H1 (cell line): ENCODE measurements around the gene POLG. TPM values are rescaled to one million over a fixed set of nuclear protein-coding genes. Genes with fewer than 3 reads are reported as not detected.

ENCODE experiments used
- CTCF ChIA-PET: fragments of 300-600 bp; sonication (Branson Sonifier 250); formaldehyde crosslinking; loops from one replicate; lab custom pipeline; 2021; ENCODE audit not compliant: partially characterized antibody; lab: Charles Lee
- POLR2A ChIA-PET: fragments of 300-600 bp; sonication (Branson Sonifier 250); formaldehyde crosslinking; loops from one replicate; lab custom pipeline; 2021; ENCODE audit warnings: inconsistent platforms; ENCODE audit not compliant: partially characterized antibody; lab: Charles Lee
- DNase-seq, 2 experiments: peaks; one replicate each; pipeline versions ENCODE4 v3.0.0 to v3.0.0-alpha.2; 2010 to 2022; ENCODE audit warnings: low spot score in 2 of 2, low read depth in 1 of 2, mixed read lengths in 1 of 2
- FAIRE-seq: peaks from 2 replicates; lab custom pipeline; 2011; peaks lifted over from hg19 to GRCh38; lab: Jason Lieb, UNC
- H2AFZ ChIP-seq: 2 replicates; pipeline ENCODE4 v1.8.1; 2012; ENCODE audit warnings: low read length, inconsistent platforms
- H2AK5ac ChIP-seq: 2 replicates; pipeline ENCODE4 v1.6.1; 2013; ENCODE audit warnings: low read depth, low read length
- H2BK120ac ChIP-seq: replicated peaks from 2 replicates; pipeline ENCODE3; 2013; ENCODE audit warnings: low read depth, low read length, inconsistent platforms
- H2BK12ac ChIP-seq: 2 replicates; pipeline ENCODE4 v1.6.1; 2013; ENCODE audit warnings: low read depth, low read length
- H2BK15ac ChIP-seq: 2 replicates; pipeline ENCODE4 v1.6.1; 2013; ENCODE audit warnings: low read length
- H2BK20ac ChIP-seq: 2 replicates; pipeline ENCODE4 v1.6.1; 2013; ENCODE audit warnings: low read length
- H2BK5ac ChIP-seq: 2 replicates; pipeline ENCODE4 v1.6.1; 2013; ENCODE audit warnings: low read depth, low read length
- H3K14ac ChIP-seq: 2 replicates; pipeline ENCODE4 v1.6.1; 2013; ENCODE audit warnings: inconsistent platforms; ENCODE audit not compliant: insufficient read length
- H3K18ac ChIP-seq: 2 replicates; pipeline ENCODE4 v1.6.1; 2013; ENCODE audit warnings: low read length; ENCODE audit errors: extremely low read depth
- H3K23ac ChIP-seq: 2 replicates; pipeline ENCODE4 v1.6.1; 2013; ENCODE audit warnings: inconsistent platforms; ENCODE audit not compliant: insufficient read length
- H3K23me2 ChIP-seq: 2 replicates; pipeline ENCODE4 v1.6.1; 2013; ENCODE audit warnings: low read depth, low read length
- H3K27ac ChIP-seq: 2 replicates; pipeline ENCODE4 v1.6.1; 2011; ENCODE audit warnings: low read depth, low read length, inconsistent platforms
- H3K27me3 ChIP-seq, 4 experiments: replicated peaks in 1 of 4; 1 replicate in 1 of 4; 2 replicates in 3 of 4; pipeline versions ENCODE4 v1.6.1 to v1.8.1; 2011 to 2013; ENCODE audit warnings: low read length in 3 of 4, mild to moderate bottlenecking in 3 of 4, inconsistent platforms in 2 of 4, mixed read lengths in 2 of 4, moderate library complexity in 1 of 4; ENCODE audit not compliant: control insufficient read depth in 3 of 4, insufficient read depth in 3 of 4; ENCODE audit errors: extremely low read depth in 1 of 4
- H3K36me3 ChIP-seq, 4 experiments: 2 replicates each; pipeline versions ENCODE4 v1.6.1 to v1.8.1; 2011 to 2013; ENCODE audit warnings: mild to moderate bottlenecking in 4 of 4, low read length in 3 of 4, moderate library complexity in 2 of 4, control low read depth in 1 of 4, inconsistent platforms in 1 of 4; ENCODE audit not compliant: insufficient read depth in 4 of 4, control insufficient read depth in 2 of 4
- H3K4ac ChIP-seq: replicated peaks from 2 replicates; pipeline ENCODE3; 2013; ENCODE audit warnings: low read length, low read depth, mixed read lengths, inconsistent platforms; ENCODE audit not compliant: insufficient read length
- H3K4me1 ChIP-seq, 4 experiments: replicated peaks in 1 of 4; 1 replicate in 1 of 4; 2 replicates in 3 of 4; pipeline versions ENCODE4 v1.6.1 to v1.8.1; 2011 to 2013; ENCODE audit warnings: low read length in 3 of 4, inconsistent platforms in 2 of 4, mixed read lengths in 1 of 4; ENCODE audit not compliant: insufficient read depth in 4 of 4, control insufficient read depth in 3 of 4
- H3K4me2 ChIP-seq, 2 experiments: 2 replicates each; pipeline versions ENCODE4 v1.6.1 to v1.8.1; 2011 to 2013; ENCODE audit warnings: low read depth in 2 of 2, low read length in 2 of 2, control low read depth in 1 of 2, inconsistent platforms in 1 of 2, mild to moderate bottlenecking in 1 of 2; ENCODE audit not compliant: insufficient read depth in 1 of 2
- H3K4me3 ChIP-seq, 4 experiments: fragments of 200-600, 300-600 bp in 1 of 4; sonication (generic), shearing (Covaris generic), sonication (Bioruptor Twin) in 1 of 4; 2 replicates each; pipeline versions ENCODE4 v1.5.1 to v1.8.1; 2011 to 2016; ENCODE audit warnings: low read length in 4 of 4, low read depth in 3 of 4, control low read depth in 2 of 4, inconsistent platforms in 2 of 4, mild to moderate bottlenecking in 2 of 4, mixed read lengths in 1 of 4, moderate library complexity in 1 of 4; ENCODE audit not compliant: insufficient read depth in 2 of 4; ENCODE audit errors: extremely low read depth in 1 of 4
- H3K56ac ChIP-seq: replicated peaks from 2 replicates; pipeline ENCODE3; 2013; ENCODE audit warnings: low read depth, mild to moderate bottlenecking, mixed read lengths, low read length, inconsistent platforms; ENCODE audit not compliant: insufficient read length
- H3K79me1 ChIP-seq: 2 replicates; pipeline ENCODE4 v1.6.1; 2013; ENCODE audit warnings: low read depth, low read length, control low read depth
- H3K79me2 ChIP-seq, 2 experiments: 2 replicates each; pipeline versions ENCODE4 v1.6.1 to v1.8.1; 2012 to 2013; ENCODE audit warnings: low read length in 2 of 2, mild to moderate bottlenecking in 2 of 2, inconsistent platforms in 1 of 2; ENCODE audit not compliant: insufficient read depth in 2 of 2, control insufficient read depth in 1 of 2
- H3K9ac ChIP-seq, 4 experiments: replicated peaks in 1 of 4; 1 replicate in 1 of 4; 2 replicates in 3 of 4; pipeline versions ENCODE4 v1.6.1 to v1.8.1; 2011 to 2013; ENCODE audit warnings: low read depth in 3 of 4, low read length in 3 of 4, control low read depth in 2 of 4, mild to moderate bottlenecking in 2 of 4, moderate library complexity in 2 of 4, inconsistent platforms in 1 of 4; ENCODE audit errors: extremely low read depth in 1 of 4
- H3K9me3 ChIP-seq, 2 experiments: 2 replicates each; pipeline versions ENCODE4 v1.6.1 to v1.8.1; 2012 to 2013; ENCODE audit warnings: mild to moderate bottlenecking in 2 of 2, moderate library complexity in 2 of 2, control low read depth in 1 of 2, inconsistent platforms in 1 of 2, low read depth in 1 of 2, low read length in 1 of 2, mixed read lengths in 1 of 2; ENCODE audit not compliant: insufficient read depth in 2 of 2
- H4K20me1 ChIP-seq, 2 experiments: replicated peaks in 1 of 2; 2 replicates each; pipeline versions ENCODE3 to v1.8.1; 2011 to 2013; ENCODE audit warnings: inconsistent platforms in 2 of 2, low read length in 2 of 2, mild to moderate bottlenecking in 1 of 2; ENCODE audit not compliant: insufficient read depth in 2 of 2, control insufficient read depth in 1 of 2
- H4K5ac ChIP-seq: 2 replicates; pipeline ENCODE4 v1.6.1; 2013; ENCODE audit warnings: low read length, low read depth, mixed read lengths, inconsistent platforms; ENCODE audit not compliant: insufficient read length
- H4K8ac ChIP-seq: 2 replicates; pipeline ENCODE4 v1.8.0; 2013; ENCODE audit warnings: mild to moderate bottlenecking, moderate library complexity, low read length, inconsistent platforms; ENCODE audit not compliant: insufficient read depth; ENCODE audit errors: extremely low read depth
- H4K91ac ChIP-seq: replicated peaks from 2 replicates; pipeline ENCODE3; 2013; ENCODE audit warnings: low read length, mixed read lengths, inconsistent platforms; ENCODE audit not compliant: insufficient read length
- FOSL1 ChIP-seq: IDR thresholded peaks from 2 replicates; pipeline ENCODE4 v1.6.1; 2011; ENCODE audit warnings: mild to moderate bottlenecking, low read depth, low read length, moderate library complexity; ENCODE audit not compliant: insufficient read depth
- HDAC2 ChIP-seq, 2 experiments: fragments of 300-600 bp in 1 of 2; sonication (generic) in 1 of 2; IDR thresholded peaks; 2 replicates each; pipeline ENCODE4 v1.6.1; 2011 to 2012; ENCODE audit warnings: low read depth in 2 of 2, low read length in 2 of 2, mild to moderate bottlenecking in 2 of 2, moderate library complexity in 2 of 2, borderline replicate concordance in 1 of 2, inconsistent platforms in 1 of 2
- KDM4A ChIP-seq: IDR thresholded peaks from one replicate; pipeline ENCODE4 v1.7.1; 2012; ENCODE audit warnings: low read depth, mild to moderate bottlenecking, moderate library complexity, low read length, inconsistent platforms; ENCODE audit not compliant: severe bottlenecking
- MAX ChIP-seq: IDR thresholded peaks from 2 replicates; pipeline ENCODE4 v1.6.1; 2012; ENCODE audit warnings: inconsistent platforms
- POU5F1 ChIP-seq: IDR thresholded peaks from 2 replicates; pipeline ENCODE4 v1.6.1; 2011; ENCODE audit warnings: low read depth, mild to moderate bottlenecking, low read length, moderate library complexity
- SP2 ChIP-seq: IDR thresholded peaks from 2 replicates; pipeline ENCODE4 v1.6.1; 2012; ENCODE audit warnings: mild to moderate bottlenecking, low read length, inconsistent platforms
- WGBS, 2 experiments: shearing (Covaris generic) in 1 of 2; methylation state at CpG; one replicate each; pipeline versions ENCODE4 v1.1.6 to v1.1.7; 2013 to 2015; ENCODE audit warnings: low lambda C conversion rate in 2 of 2, mixed read lengths in 2 of 2, inconsistent platforms in 1 of 2, low coverage in 1 of 2, missing lambda C conversion rate in 1 of 2; ENCODE audit not compliant: insufficient replicate concordance in 2 of 2, insufficient coverage in 1 of 2, insufficient read length in 1 of 2; ENCODE audit errors: extremely low coverage in 1 of 2, missing lambda C conversion rate in 1 of 2; 5-methylcytosine and 5-hydroxymethylcytosine counted together
- polyA plus RNA-seq, 7 experiments: library from polyadenylated mRNA; depleted of rRNA in 3 of 7; stranded (reverse) in 5 of 7; unstranded in 2 of 7; fragments of >200 nt in 5 of 7; fragments of 200-250 nt in 2 of 7; gene quantifications; 1 replicate in 5 of 7; 2 replicates in 1 of 7; 4 replicates in 1 of 7; pipeline versions ENCODE4 v1.2.1 to v1.2.3, GENCODE V29; 2011 to 2013; ENCODE audit warnings: missing spikeins in 2 of 7, mixed read lengths in 2 of 7
- total RNA-seq: library from RNA; stranded (reverse); fragmentation: NEBNext Ultra II Directional; extraction: Animal tissue kit (Norgen Biotek cat#: 25700); gene quantifications from 2 replicates; pipeline ENCODE4 v1.2.1, GENCODE V29; 2021
- TF ChIP-seq, protein P1 (sequence below): IDR thresholded peaks from 2 replicates; pipeline ENCODE4 v1.6.1; 2012; ENCODE audit warnings: low read length, inconsistent platforms
- TF ChIP-seq, protein P2 (sequence below): IDR thresholded peaks from 2 replicates; pipeline ENCODE4 v1.6.1; 2012; ENCODE audit warnings: inconsistent platforms

Gene POLG
- total and polyA plus RNA-seq, 2 of the 8 experiments (the other 6 are each of a cell fraction or from before 2014, with no cell fraction given), result 14.8 to 52.3 TPM

GRCh38 chr15:89278307-89278706, 56.3 kb downstream of the POLG start:
- no peak overlapping the region for H3K27ac ChIP-seq
- H2BK15ac ChIP-seq, result no peak overlapping the region
- H4K5ac ChIP-seq, result no peak overlapping the region
- no peak overlapping the region for H2BK120ac ChIP-seq
- no peaks in the 10 kb centered on the region for H3K9me3 ChIP-seq
- H3K4me2 ChIP-seq, result no peak overlapping the region
- H3K79me2 ChIP-seq, result no peaks in the 10 kb centered on the region
- no peak overlapping the region for H2AFZ ChIP-seq
- H2AK5ac ChIP-seq, result no peak overlapping the region
- no peak overlapping the region for H3K23ac ChIP-seq
- H4K20me1 ChIP-seq, result no peaks in the 10 kb centered on the region
- no peak overlapping the region for H3K14ac ChIP-seq
- POLR2A ChIA-PET, result no interaction called here
- WGBS, 2 experiments, result 90% methylated on average over 1 of the region's 1 CpG; no CpG with 5 or more reads in 1 of the 2 experiments
- H3K9ac ChIP-seq, result no peak overlapping the region
- TF ChIP-seq, protein P1, sequence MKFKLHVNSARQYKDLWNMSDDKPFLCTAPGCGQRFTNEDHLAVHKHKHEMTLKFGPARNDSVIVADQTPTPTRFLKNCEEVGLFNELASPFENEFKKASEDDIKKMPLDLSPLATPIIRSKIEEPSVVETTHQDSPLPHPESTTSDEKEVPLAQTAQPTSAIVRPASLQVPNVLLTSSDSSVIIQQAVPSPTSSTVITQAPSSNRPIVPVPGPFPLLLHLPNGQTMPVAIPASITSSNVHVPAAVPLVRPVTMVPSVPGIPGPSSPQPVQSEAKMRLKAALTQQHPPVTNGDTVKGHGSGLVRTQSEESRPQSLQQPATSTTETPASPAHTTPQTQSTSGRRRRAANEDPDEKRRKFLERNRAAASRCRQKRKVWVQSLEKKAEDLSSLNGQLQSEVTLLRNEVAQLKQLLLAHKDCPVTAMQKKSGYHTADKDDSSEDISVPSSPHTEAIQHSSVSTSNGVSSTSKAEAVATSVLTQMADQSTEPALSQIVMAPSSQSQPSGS, result no peak
- TF ChIP-seq, protein P2, sequence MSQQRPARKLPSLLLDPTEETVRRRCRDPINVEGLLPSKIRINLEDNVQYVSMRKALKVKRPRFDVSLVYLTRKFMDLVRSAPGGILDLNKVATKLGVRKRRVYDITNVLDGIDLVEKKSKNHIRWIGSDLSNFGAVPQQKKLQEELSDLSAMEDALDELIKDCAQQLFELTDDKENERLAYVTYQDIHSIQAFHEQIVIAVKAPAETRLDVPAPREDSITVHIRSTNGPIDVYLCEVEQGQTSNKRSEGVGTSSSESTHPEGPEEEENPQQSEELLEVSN, result no peak
- no peak for TF ChIP-seq POU5F1
- no peak for TF ChIP-seq MAX
- no peak for TF ChIP-seq KDM4A
- TF ChIP-seq SP2, result no peak
- TF ChIP-seq FOSL1, result no peak
- TF ChIP-seq HDAC2 (IDR thresholded peaks at IDR 0.05; ENCODE audit: borderline replicate concordance in 1 of 2, low read depth in 2 of 2, low read length in 2 of 2), result no peak
- TF ChIP-seq, all 59 proteins: peak for 0
- CTCF ChIA-PET, result interaction anchor here (1.2 kb wide), 1 partner anchor 11 kb away, joined by 4 read pairs; no protein-coding TSS in a partner anchor
- Histone ChIP-seq H3K36me3 (peaks cover 6 to 75% (median 36%) of the 10 kb centered on the region in 4 experiments; a peak in 7 of 8 replicates), H4K8ac (no peak overlapping the region), H3K79me1 (no peaks in the 10 kb centered on the region), H3K4me1 (no peaks in the 10 kb centered on the region), H2BK20ac (no peak overlapping the region), H3K4ac (no peak overlapping the region), H3K27me3 (no peaks in the 10 kb centered on the region), H2BK12ac (no peak overlapping the region), H3K56ac (no peak overlapping the region), H3K18ac (no peak overlapping the region), H2BK5ac (no peak overlapping the region), H3K23me2 (no peaks in the 10 kb centered on the region), H4K91ac (no peak overlapping the region), H3K4me3 (no peak overlapping the region)
- DNase-seq (no peak), FAIRE-seq (no peak)
